ENCODE measurements around the gene STAT6.

GRCh38 chr12:57158665-57159064 is 47.5 kb upstream of the STAT6 start:
- TF ChIP-seq, protein P1, sequence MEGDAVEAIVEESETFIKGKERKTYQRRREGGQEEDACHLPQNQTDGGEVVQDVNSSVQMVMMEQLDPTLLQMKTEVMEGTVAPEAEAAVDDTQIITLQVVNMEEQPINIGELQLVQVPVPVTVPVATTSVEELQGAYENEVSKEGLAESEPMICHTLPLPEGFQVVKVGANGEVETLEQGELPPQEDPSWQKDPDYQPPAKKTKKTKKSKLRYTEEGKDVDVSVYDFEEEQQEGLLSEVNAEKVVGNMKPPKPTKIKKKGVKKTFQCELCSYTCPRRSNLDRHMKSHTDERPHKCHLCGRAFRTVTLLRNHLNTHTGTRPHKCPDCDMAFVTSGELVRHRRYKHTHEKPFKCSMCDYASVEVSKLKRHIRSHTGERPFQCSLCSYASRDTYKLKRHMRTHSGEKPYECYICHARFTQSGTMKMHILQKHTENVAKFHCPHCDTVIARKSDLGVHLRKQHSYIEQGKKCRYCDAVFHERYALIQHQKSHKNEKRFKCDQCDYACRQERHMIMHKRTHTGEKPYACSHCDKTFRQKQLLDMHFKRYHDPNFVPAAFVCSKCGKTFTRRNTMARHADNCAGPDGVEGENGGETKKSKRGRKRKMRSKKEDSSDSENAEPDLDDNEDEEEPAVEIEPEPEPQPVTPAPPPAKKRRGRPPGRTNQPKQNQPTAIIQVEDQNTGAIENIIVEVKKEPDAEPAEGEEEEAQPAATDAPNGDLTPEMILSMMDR (IDR thresholded peaks at IDR 0.05 in 2 of 3, conservative IDR thresholded peaks at IDR 0.05 in 1 of 3; ENCODE audit: control insufficient read depth in 2 of 3, extremely low read depth in 1 of 3, insufficient read depth in 1 of 3, low read depth in 3 of 3, low read length in 3 of 3) = no peak
- TF ChIP-seq GABPA (IDR thresholded peaks at IDR 0.05; ENCODE audit: low read depth) (no peak), NFYB (IDR thresholded peaks at IDR 0.05; ENCODE audit: insufficient read depth, low read depth, low read length) (no peak), FOXM1 (IDR thresholded peaks at IDR 0.05; ENCODE audit: low read depth, low read length) (no peak), JUNB (IDR thresholded peaks at IDR 0.05) (no peak), POLR2AphosphoS5 (IDR thresholded peaks at IDR 0.05; ENCODE audit: low read length) (no peak), RELA (IDR thresholded peaks at IDR 0.05; ENCODE audit: borderline replicate concordance, partially characterized antibody) (no peak), EP300 (IDR thresholded peaks at IDR 0.05; ENCODE audit: borderline replicate concordance in 1 of 2, control insufficient read depth in 1 of 2, low read depth in 2 of 2, low read length in 2 of 2) (no peak), CBX3 (IDR thresholded peaks at IDR 0.05; ENCODE audit: borderline replicate concordance, low read depth) (no peak)
